SH-SY5Y (cell line): ENCODE measurements around the gene MBNL1.

Source experiments
- GATA2 ChIP-seq: IDR thresholded peaks from 2 replicates; pipeline ENCODE4 v1.6.1; 2011; ENCODE audit warnings: mild to moderate bottlenecking, low read depth, low read length
- GATA3 ChIP-seq: IDR thresholded peaks from 2 replicates; pipeline ENCODE4 v1.6.1; 2011; ENCODE audit warnings: low read depth, mild to moderate bottlenecking, low read length, moderate library complexity

DNA sequence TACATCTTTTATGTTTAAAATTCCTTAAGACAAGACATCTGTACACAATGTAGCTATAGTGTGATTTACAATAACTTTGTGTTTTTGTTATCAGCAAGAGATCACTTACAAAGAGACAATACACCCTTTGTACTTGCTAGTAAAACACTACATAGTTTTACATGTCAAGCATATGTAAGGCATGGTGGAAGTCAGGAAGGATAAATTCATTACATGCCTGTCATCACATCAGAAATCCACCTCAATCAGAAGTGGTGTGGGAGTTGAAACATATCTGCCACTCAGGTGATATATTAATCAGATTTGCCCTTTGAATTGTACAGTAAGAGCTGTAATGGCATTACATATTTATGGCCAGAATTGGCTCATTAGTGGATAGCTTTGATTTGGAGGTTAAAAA lies 95.5 kb downstream of the MBNL1 start:
- TF ChIP-seq GATA2 = no peak
- no peak for TF ChIP-seq GATA3
